Stomach smooth muscle (tissue), 2 donors: ENCODE data around the gene CCDC181.

Experiments
- H3K27ac ChIP-seq: one replicate; pipeline ENCODE4 v1.7.0; 2013; ENCODE audit warnings: mild to moderate bottlenecking, low read length, inconsistent platforms
- H3K27me3 ChIP-seq, 2 donors: one replicate each; pipeline ENCODE4 v1.7.0; 2013; ENCODE audit warnings: low read length in 2 of 2; ENCODE audit not compliant: insufficient read depth in 2 of 2, control insufficient read depth in 1 of 2
- H3K36me3 ChIP-seq, 2 donors: one replicate each; pipeline ENCODE4 v1.7.0; 2013; ENCODE audit warnings: low read length in 2 of 2; ENCODE audit not compliant: control insufficient read depth in 2 of 2, insufficient read depth in 2 of 2
- H3K4me1 ChIP-seq: one replicate; pipeline ENCODE4 v1.7.0; 2013; ENCODE audit warnings: low read length; ENCODE audit not compliant: control insufficient read depth, insufficient read depth
- H3K4me3 ChIP-seq, 2 donors: one replicate each; pipeline ENCODE4 v1.7.0; 2013; ENCODE audit warnings: low read length in 2 of 2
- H3K9ac ChIP-seq, 2 donors: one replicate each; pipeline ENCODE4 v1.7.0; 2013; ENCODE audit warnings: low read length in 2 of 2, mild to moderate bottlenecking in 1 of 2
- H3K9me3 ChIP-seq, 2 donors: one replicate each; pipeline ENCODE4 v1.7.0; 2013; ENCODE audit warnings: low read length in 2 of 2; ENCODE audit not compliant: control insufficient read depth in 2 of 2
- donor health status: healthy.
- donor health status: Pancreatic carcinoma.

Gene CCDC181

GRCh38 chr1:169427081-169427641 lies at the start of gene CCDC181:
TSS of gene CCDC181 (minus strand) at chr1:169427474. CDS start at chr1:169424927, 2,547 bp downstream.
- H3K4me3 ChIP-seq = peak within 1 kb of the TSS; percentile 73 to 75
- peak within 1 kb of the TSS; percentile 50 to 66 for H3K9ac ChIP-seq
- no peaks in the 10 kb centered on the region for H3K9me3 ChIP-seq
- H3K36me3 ChIP-seq = no peaks in the 10 kb centered on the region
- no peaks in the 10 kb centered on the region for H3K4me1 ChIP-seq
- H3K27ac ChIP-seq = no peak within 1 kb of the TSS
- peaks cover 7% of the 10 kb centered on the region in 2 donors for H3K27me3 ChIP-seq

- no peaks in the 10 kb centered on the region for H3K27me3 ChIP-seq
- H3K9ac ChIP-seq = no peak overlapping the region
- no peaks in the 10 kb centered on the region for H3K4me1 ChIP-seq
- H3K4me3 ChIP-seq = no peak overlapping the region
- peaks cover 5 to 6% of the 10 kb centered on the region in 2 donors for H3K36me3 ChIP-seq
- no peaks in the 10 kb centered on the region for H3K9me3 ChIP-seq
- no peak overlapping the region for H3K27ac ChIP-seq
Observed at GRCh38 chr1:169475806-169476387, 48.6 kb upstream of the CCDC181 start.

DNA sequence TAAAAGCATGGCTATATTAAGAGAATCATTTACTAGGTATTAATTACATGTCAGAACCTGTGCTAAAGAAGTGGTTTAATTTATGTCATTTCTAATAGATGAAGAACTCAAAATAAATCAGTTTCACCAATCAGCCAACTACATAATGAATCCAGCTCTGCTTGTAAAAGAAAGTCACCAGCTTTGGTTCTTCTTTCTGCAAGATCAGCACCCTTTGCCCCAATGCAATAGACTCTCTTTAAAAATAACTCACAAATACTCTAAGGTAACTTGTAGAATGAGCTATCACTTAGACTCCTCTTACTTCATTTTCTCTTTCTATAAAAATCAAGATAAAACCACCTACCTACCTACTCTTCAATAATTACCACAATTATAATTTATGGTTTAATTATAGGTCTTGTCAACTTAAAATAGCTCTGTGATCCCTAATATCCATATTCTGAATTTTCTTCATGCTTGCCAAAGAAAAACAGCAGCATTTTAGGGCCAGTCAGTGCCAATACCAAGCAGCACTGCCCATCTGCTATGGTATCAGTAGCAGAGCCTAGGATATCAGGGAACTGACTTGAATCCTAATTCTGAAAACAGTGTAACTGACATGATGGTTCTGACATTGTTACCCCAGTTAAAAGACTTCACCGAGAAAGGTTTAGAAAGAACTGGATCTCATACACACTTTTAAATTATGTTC lies 47.2 kb upstream of the CCDC181 start:
- no peaks in the 10 kb centered on the region for H3K4me1 ChIP-seq
- H3K9me3 ChIP-seq = no peaks in the 10 kb centered on the region
- no peak overlapping the region for H3K27ac ChIP-seq
- H3K36me3 ChIP-seq = peaks cover 5 to 6% of the 10 kb centered on the region in 2 donors
- H3K9ac ChIP-seq = no peak overlapping the region
- H3K4me3 ChIP-seq = no peak overlapping the region
- no peaks in the 10 kb centered on the region for H3K27me3 ChIP-seq

GRCh38 chr1:169473347-169473746 lies 46.1 kb upstream of the CCDC181 start:
- H3K4me1 ChIP-seq = no peaks in the 10 kb centered on the region
- H3K27me3 ChIP-seq = no peaks in the 10 kb centered on the region
- no peaks in the 10 kb centered on the region for H3K9me3 ChIP-seq
- H3K36me3 ChIP-seq = peaks cover 5 to 6% of the 10 kb centered on the region in 2 donors
- H3K4me3 ChIP-seq = no peak overlapping the region
- H3K9ac ChIP-seq = no peak overlapping the region
- H3K27ac ChIP-seq = no peak overlapping the region

- peaks cover 7 to 8% of the 10 kb centered on the region in 2 donors for H3K36me3 ChIP-seq
- H3K9ac ChIP-seq = no peak overlapping the region
- H3K9me3 ChIP-seq = no peaks in the 10 kb centered on the region
- H3K27ac ChIP-seq = no peak overlapping the region
- H3K27me3 ChIP-seq = no peaks in the 10 kb centered on the region
- no peak overlapping the region for H3K4me3 ChIP-seq
- H3K4me1 ChIP-seq = no peaks in the 10 kb centered on the region
Observed at GRCh38 chr1:169472738-169473137, 45.5 kb upstream of the CCDC181 start.

GRCh38 chr1:169468982-169469381 lies 41.7 kb upstream of the CCDC181 start:
- H3K36me3 ChIP-seq = peaks cover 9% of the 10 kb centered on the region in 2 donors
- no peak overlapping the region for H3K4me3 ChIP-seq
- H3K9ac ChIP-seq = no peak overlapping the region
- no peaks in the 10 kb centered on the region for H3K4me1 ChIP-seq
- no peak overlapping the region for H3K27ac ChIP-seq
- no peaks in the 10 kb centered on the region for H3K27me3 ChIP-seq
- no peaks in the 10 kb centered on the region for H3K9me3 ChIP-seq

DNA sequence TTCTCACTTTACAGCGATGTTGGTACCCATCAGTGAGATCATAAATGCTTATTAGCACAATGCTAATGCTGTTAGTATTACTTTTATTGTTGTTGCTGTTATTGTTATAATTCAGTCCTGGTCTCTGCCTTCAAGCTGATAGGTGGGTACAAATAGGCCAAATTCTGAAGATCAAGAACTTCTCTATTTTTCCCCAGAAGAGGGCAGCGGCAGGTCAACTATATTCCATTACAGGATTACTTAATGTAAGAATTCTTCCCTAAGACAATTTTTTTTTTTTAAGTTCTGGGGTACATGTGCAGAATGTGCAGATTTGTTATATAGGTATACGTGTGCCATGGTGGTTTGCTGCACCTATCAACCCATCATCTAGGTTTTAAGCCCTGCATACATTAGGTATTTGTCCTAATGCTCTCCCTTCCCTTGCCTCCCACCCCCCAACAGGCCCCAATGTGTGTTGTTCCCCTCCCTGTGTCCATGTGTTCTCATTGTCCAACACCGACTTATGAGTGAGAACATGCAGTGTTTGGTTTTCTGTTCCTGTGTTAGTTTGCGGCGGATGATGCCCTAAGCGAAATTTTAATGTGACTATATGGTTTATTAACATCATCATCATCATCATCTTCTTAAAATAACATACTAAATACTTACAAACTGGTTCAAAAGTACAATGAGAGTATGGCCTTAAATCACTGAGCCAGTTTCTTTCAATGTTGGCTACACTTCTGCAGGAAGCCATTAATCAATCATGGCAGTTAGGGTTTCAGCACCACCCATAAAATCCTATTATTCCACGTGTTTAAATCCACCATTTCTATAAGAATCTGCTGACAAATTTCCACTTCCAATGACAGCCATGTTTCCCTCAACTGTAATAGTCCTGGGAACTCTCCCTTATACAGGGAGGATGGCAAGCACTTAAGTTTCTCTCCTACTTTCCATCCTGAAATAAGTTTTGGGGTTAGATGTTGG lies 39.3 kb upstream of the CCDC181 start:
- H3K4me1 ChIP-seq = no peaks in the 10 kb centered on the region
- H3K27ac ChIP-seq = no peak overlapping the region
- H3K36me3 ChIP-seq = peaks cover 9% of the 10 kb centered on the region in 2 donors
- no peak overlapping the region for H3K4me3 ChIP-seq
- H3K9ac ChIP-seq = no peak overlapping the region
- H3K9me3 ChIP-seq = no peaks in the 10 kb centered on the region
- H3K27me3 ChIP-seq = no peaks in the 10 kb centered on the region

DNA sequence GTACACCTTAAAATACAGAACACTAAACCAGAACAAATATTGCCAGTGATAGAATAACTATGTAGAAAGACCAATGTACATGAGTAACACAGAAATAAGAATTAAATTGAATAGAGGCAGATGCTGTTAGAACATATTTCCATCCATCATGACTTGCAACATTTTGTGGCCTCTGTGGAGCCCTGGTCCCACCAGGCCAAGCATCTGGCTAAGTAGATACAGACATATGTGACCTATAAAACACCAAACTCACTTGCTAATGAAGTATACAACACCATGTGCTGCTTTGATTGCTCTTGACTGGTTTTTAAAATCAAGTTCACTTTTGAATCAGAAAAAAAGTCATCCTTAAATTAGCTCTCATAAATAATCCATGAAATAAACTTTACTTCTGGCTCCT lies 38.0 kb upstream of the CCDC181 start:
- Histone ChIP-seq H3K27me3 (peaks cover 1 to 3% of the 10 kb centered on the region in 2 donors), H3K9ac (no peak overlapping the region), H3K4me3 (no peak overlapping the region), H3K4me1 (no peaks in the 10 kb centered on the region), H3K27ac (no peak overlapping the region), H3K36me3 (peaks cover 9% of the 10 kb centered on the region in 2 donors), H3K9me3 (no peaks in the 10 kb centered on the region)

DNA sequence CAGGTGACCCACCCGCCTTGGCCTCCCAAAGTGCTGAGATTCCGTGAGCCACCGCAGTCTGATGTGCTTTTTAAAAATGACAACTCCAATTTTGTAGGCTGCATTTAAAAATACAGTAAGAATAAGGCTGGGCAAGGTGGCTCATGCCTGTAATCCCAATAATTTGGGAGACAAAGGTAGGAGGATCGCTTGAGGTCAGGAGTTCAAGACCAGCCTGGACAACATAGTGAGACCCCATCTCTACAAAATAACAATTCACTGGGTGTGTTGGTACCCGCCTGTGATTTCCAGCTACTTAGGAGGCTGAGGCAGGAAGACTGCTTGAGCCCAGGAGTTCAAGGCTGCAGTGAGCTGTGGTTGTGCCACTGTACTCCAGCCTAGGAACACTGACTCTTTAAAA lies 35.1 kb upstream of the CCDC181 start:
- Histone ChIP-seq H3K27ac (no peak overlapping the region), H3K4me1 (no peaks in the 10 kb centered on the region), H3K9me3 (no peaks in the 10 kb centered on the region), H3K4me3 (no peak overlapping the region), H3K9ac (no peak overlapping the region), H3K27me3 (peaks cover 6 to 8% of the 10 kb centered on the region in 2 donors), H3K36me3 (peaks cover 4 to 6% of the 10 kb centered on the region in 2 donors)

- peaks cover 6 to 8% of the 10 kb centered on the region in 2 donors for H3K27me3 ChIP-seq
- no peaks in the 10 kb centered on the region for H3K4me1 ChIP-seq
- H3K36me3 ChIP-seq = peaks cover 4 to 6% of the 10 kb centered on the region in 2 donors
- H3K27ac ChIP-seq = no peak overlapping the region
- no peak overlapping the region for H3K4me3 ChIP-seq
- H3K9me3 ChIP-seq = no peaks in the 10 kb centered on the region
- H3K9ac ChIP-seq = no peak overlapping the region
Observed at GRCh38 chr1:169461390-169462000, 34.2 kb upstream of the CCDC181 start.
